HepG2 (cell line): ENCODE data around the gene CGGBP1. TPM values are rescaled to one million over a fixed set of nuclear protein-coding genes. Genes with fewer than 3 reads are reported as not detected.

Experiments used
- ATAC-seq: fragments of 200-7000 bp; cut with Tn5 transposase; 3 replicates; pipeline ENCODE4 v1.9.1; 2020; ENCODE audit warnings: mild to moderate bottlenecking, moderate library complexity
- Bru-seq: library from RNA; stranded (reverse); fragments of 400-500 nt; gene quantifications from one replicate; lab custom pipeline; 2021; lab: Mats Ljungman, UMichigan
- BruChase-seq, 2 experiments: library from RNA; stranded (reverse); fragments of 400-500 nt; gene quantifications; one replicate each; lab custom pipeline; 2021; lab: Mats Ljungman, UMichigan
- BruUV-seq: library from RNA; stranded (reverse); fragments of 400-500 nt; replicated peaks from 2 replicates; lab custom pipeline; 2021; lab: Mats Ljungman, UMichigan
- CTCF ChIA-PET: fragments of 300-600 bp; formaldehyde crosslinking; extraction: SDS; loops from one replicate; lab custom pipeline; 2021; ENCODE audit warnings: low total read pairs, inconsistent platforms, low intra/inter-chr PET ratio; lab: Yijun Ruan, JAX
- POLR2A ChIA-PET: fragments of 350-600 bp; sonication (Branson Sonifier 250); formaldehyde crosslinking; loops from one replicate; lab custom pipeline; 2020; ENCODE audit warnings: antibody characterized with exemption, inconsistent platforms; lab: Yijun Ruan, JAX
- DNase-seq: peaks from one replicate; pipeline ENCODE4 v3.0.0-alpha.2; 2015; ENCODE audit warnings: low spot score
- FAIRE-seq: peaks from 3 replicates; lab custom pipeline; 2011; peaks lifted over from hg19 to GRCh38; lab: Jason Lieb, UNC
- H2AFZ ChIP-seq: one replicate; pipeline ENCODE4 v1.6.1; 2011; ENCODE audit warnings: low read length, inconsistent platforms
- H3K27ac ChIP-seq: fragments of 300-600 bp; 3 replicates; pipeline ENCODE4 v1.8.0; 2011; ENCODE audit warnings: mixed run types, mild to moderate bottlenecking, mixed read lengths, low read length, inconsistent platforms; ENCODE audit not compliant: insufficient read depth; ENCODE audit errors: extremely low read length
- H3K27me3 ChIP-seq, 2 experiments: fragments of 200-600 bp in 1 of 2; 2 replicates in 1 of 2; 3 replicates in 1 of 2; pipeline versions ENCODE4 v1.6.0 to v1.8.0; 2011; ENCODE audit warnings: low read length in 2 of 2, mild to moderate bottlenecking in 2 of 2, moderate library complexity in 2 of 2, inconsistent platforms in 1 of 2; ENCODE audit not compliant: insufficient read depth in 2 of 2, control insufficient read depth in 1 of 2
- H3K36me3 ChIP-seq, 2 experiments: fragments of 200-600 bp in 1 of 2; replicated peaks in 1 of 2; 2 replicates in 1 of 2; 3 replicates in 1 of 2; pipeline versions ENCODE4 v1.5.1 to v1.8.0; 2011; ENCODE audit warnings: low read length in 2 of 2, inconsistent platforms in 1 of 2; ENCODE audit not compliant: insufficient read depth in 2 of 2, control insufficient read depth in 1 of 2
- H3K4me1 ChIP-seq: 2 replicates; pipeline ENCODE4 v1.5.1; 2012; ENCODE audit warnings: low read length, inconsistent platforms; ENCODE audit not compliant: insufficient read depth
- H3K4me2 ChIP-seq: 2 replicates; pipeline ENCODE4 v1.6.0; 2011; ENCODE audit warnings: low read depth, low read length, inconsistent platforms
- H3K4me3 ChIP-seq, 3 experiments: fragments of 200-600 bp in 1 of 3; sonication (generic), shearing (Covaris generic) in 1 of 3; replicated peaks in 1 of 3; 2 replicates each; pipeline ENCODE4 v1.5.1; 2011 to 2016; ENCODE audit warnings: low read length in 3 of 3, inconsistent platforms in 2 of 3, low read depth in 2 of 3, mild to moderate bottlenecking in 2 of 3, control low read depth in 1 of 3, mixed read lengths in 1 of 3; ENCODE audit not compliant: insufficient read depth in 1 of 3
- H3K79me2 ChIP-seq: one replicate; pipeline ENCODE4 v1.6.1; 2011; ENCODE audit warnings: low read length, inconsistent platforms; ENCODE audit not compliant: insufficient read depth
- H3K9ac ChIP-seq: 2 replicates; pipeline ENCODE4 v1.6.0; 2011; ENCODE audit warnings: mild to moderate bottlenecking, low read depth, low read length, inconsistent platforms; ENCODE audit not compliant: insufficient read depth
- H3K9me3 ChIP-seq: 2 replicates; pipeline ENCODE4 v1.5.1; 2012; ENCODE audit warnings: mild to moderate bottlenecking, low read length
- H4K20me1 ChIP-seq: 2 replicates; pipeline ENCODE4 v1.6.0; 2011; ENCODE audit warnings: inconsistent platforms, mild to moderate bottlenecking, low read length, moderate library complexity; ENCODE audit not compliant: insufficient read depth
- RFXANK ChIP-seq: IDR thresholded peaks from 2 replicates; pipeline ENCODE4 v1.6.1; 2016
- ZNF230 ChIP-seq: sonication (generic); formaldehyde crosslinking; IDR thresholded peaks from 2 replicates; pipeline ENCODE4 v1.4.0; 2020; ENCODE audit warnings: mild to moderate bottlenecking, missing genetic modification reagents
- ZNF343 ChIP-seq: sonication (generic); formaldehyde crosslinking; IDR thresholded peaks from 2 replicates; pipeline ENCODE4 v1.4.0; 2020; ENCODE audit warnings: mild to moderate bottlenecking, missing genetic modification reagents
- ZSCAN30 ChIP-seq: sonication (generic); formaldehyde crosslinking; IDR thresholded peaks from 2 replicates; pipeline ENCODE4 v1.5.0; 2020; ENCODE audit warnings: mild to moderate bottlenecking, missing genetic modification reagents
- WGBS: methylation state at CpG from one replicate; pipeline ENCODE4 v1.1.6; 2017; ENCODE audit warnings: low lambda C conversion rate; 5-methylcytosine and 5-hydroxymethylcytosine counted together
- in situ Hi-C: cut with HindIII; loops from 2 replicates; pipeline ENCODE4 v1.10.0; 2017; ENCODE audit warnings: low pct_unique_long_range_greater_than_20kb; ENCODE audit not compliant: extremely low pct_ligation_motif_present
- intact Hi-C: fragments of 100-400 bp; cut with micrococcal nuclease; formaldehyde crosslinking; loops from one replicate; pipeline ENCODE4 v1.10.0; 2022; ENCODE audit not compliant: unreplicated experiment
- long read RNA-seq, 2 experiments: library from RNA in 1 of 2; library from polyadenylated mRNA in 1 of 2; stranded (forward) in 1 of 2; unstranded in 1 of 2; transcript quantifications; one replicate each; pipeline ENCODE4 v2.0.0, GENCODE V29; 2019 to 2022
- polyA minus RNA-seq, 3 experiments: library from RNA; depleted of rRNA, polyadenylated mRNA; stranded (reverse); fragments of >200 nt; gene quantifications; 2 replicates each; pipeline ENCODE4 v1.2.3, GENCODE V29; 2011; ENCODE audit warnings: low replicate concordance in 1 of 3
- polyA plus RNA-seq, 8 experiments: library from polyadenylated mRNA; depleted of rRNA in 3 of 8; stranded (reverse) in 7 of 8; unstranded in 1 of 8; fragments of >200 nt; fragmentation: Illumina TruSeq in 4 of 8; extraction: Trizol in 4 of 8; gene quantifications; 2 replicates each; pipeline versions ENCODE4 v1.2.1 to v1.2.3, GENCODE V29; 2011 to 2016; ENCODE audit warnings: low read depth in 4 of 8, missing spikeins in 1 of 8, mixed read lengths in 1 of 8; ENCODE audit not compliant: insufficient read depth in 1 of 8
- total RNA-seq, 5 experiments: library from RNA; depleted of rRNA; stranded (reverse); fragments of >200 nt; fragmentation: Illumina TruSeq; extraction: Trizol; gene quantifications; 2 replicates each; pipeline ENCODE4 v1.2.3, GENCODE V29; 2016; ENCODE audit warnings: low read depth in 1 of 5
- TF ChIP-seq, protein P1 (sequence below): IDR thresholded peaks from 2 replicates; pipeline ENCODE4 v1.6.1; 2016
- TF ChIP-seq, protein P2 (sequence below): sonication (generic); formaldehyde crosslinking; IDR thresholded peaks from 2 replicates; pipeline ENCODE4 v1.4.0; 2020; ENCODE audit warnings: missing genetic modification reagents
- TF ChIP-seq, protein P3 (sequence below): IDR thresholded peaks from 2 replicates; pipeline ENCODE4 v1.4.0; 2020; ENCODE audit warnings: mild to moderate bottlenecking, missing genetic modification reagents

CGGBP1 gene, protein sequence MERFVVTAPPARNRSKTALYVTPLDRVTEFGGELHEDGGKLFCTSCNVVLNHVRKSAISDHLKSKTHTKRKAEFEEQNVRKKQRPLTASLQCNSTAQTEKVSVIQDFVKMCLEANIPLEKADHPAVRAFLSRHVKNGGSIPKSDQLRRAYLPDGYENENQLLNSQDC
- total RNA-seq (2016; rRNA removed; fragmentation: Illumina TruSeq; extraction: Trizol), result 38.9 and 45.7 TPM in 2 replicates
- 13.0 and 21.5 TPM in 2 replicates for total RNA-seq (2016; cell fraction: cytosol; rRNA removed; fragmentation: Illumina TruSeq; extraction: Trizol; ENCODE audit: low read depth)
- 35.7 and 40.9 TPM in 2 replicates for total RNA-seq (2016; cell fraction: insoluble cytoplasmic fraction; rRNA removed; fragmentation: Illumina TruSeq; extraction: Trizol)
- 31.2 and 43.3 TPM in 2 replicates for total RNA-seq (2016; cell fraction: membrane; rRNA removed; fragmentation: Illumina TruSeq; extraction: Trizol)
- 40.0 and 42.5 TPM in 2 replicates for total RNA-seq (2016; cell fraction: nucleus; rRNA removed; fragmentation: Illumina TruSeq; extraction: Trizol)
- polyA plus RNA-seq (2011; rRNA removed), result 39.0 and 47.0 TPM in 2 replicates
- polyA plus RNA-seq (2011; cell fraction: cytosol; rRNA removed), result 14.9 and 20.6 TPM in 2 replicates
- 90.0 and 93.2 TPM in 2 replicates for polyA plus RNA-seq (2011; cell fraction: nucleus; rRNA removed)
- polyA plus RNA-seq (2012), result 36.7 and 38.4 TPM in 2 replicates
- 25.3 and 43.8 TPM in 2 replicates for polyA plus RNA-seq (2016; cell fraction: cytosol; fragmentation: Illumina TruSeq; extraction: Trizol; ENCODE audit: low read depth)
- 46.0 and 47.1 TPM in 2 replicates for polyA plus RNA-seq (2016; cell fraction: insoluble cytoplasmic fraction; fragmentation: Illumina TruSeq; extraction: Trizol; ENCODE audit: low read depth)
- polyA plus RNA-seq (2016; cell fraction: membrane; fragmentation: Illumina TruSeq; extraction: Trizol; ENCODE audit: low read depth), result 30.1 and 41.0 TPM in 2 replicates
- 63.2 and 66.5 TPM in 2 replicates for polyA plus RNA-seq (2016; cell fraction: nucleus; fragmentation: Illumina TruSeq; extraction: Trizol; ENCODE audit: insufficient read depth, low read depth)
- 31.1 and 48.7 TPM in 2 replicates for polyA minus RNA-seq (2011; rRNA and poly(A)+ RNA removed; ENCODE audit: low replicate concordance)
- polyA minus RNA-seq (2011; cell fraction: cytosol; rRNA and poly(A)+ RNA removed), result 23.7 and 30.7 TPM in 2 replicates
- polyA minus RNA-seq (2011; cell fraction: nucleus; rRNA and poly(A)+ RNA removed), result 89.0 and 94.0 TPM in 2 replicates
- Bru-seq, nascent RNA, result percentile 66 among the genes with signal in this experiment
- percentile 84 among the genes with signal in this experiment for BruChase-seq, experiment 1, labeled RNA remaining after a 6-hour chase
- BruChase-seq, experiment 2, labeled RNA remaining after a 2-hour chase, result percentile 79 among the genes with signal in this experiment
- long read RNA-seq, experiment 1, full-length matches to known transcripts, result 27 of 30 reads
- long read RNA-seq, experiment 1, partial matches to known transcripts, result 0 of 30 reads
- long read RNA-seq, experiment 1, other reads (novel, unspliced or antisense), result 3 of 30 reads
- long read RNA-seq, experiment 2, full-length matches to known transcripts, result 95 of 96 reads
- long read RNA-seq, experiment 2, partial matches to known transcripts, result 1 of 96 reads
- long read RNA-seq, experiment 2, other reads (novel, unspliced or antisense), result 0 of 96 reads

DNA sequence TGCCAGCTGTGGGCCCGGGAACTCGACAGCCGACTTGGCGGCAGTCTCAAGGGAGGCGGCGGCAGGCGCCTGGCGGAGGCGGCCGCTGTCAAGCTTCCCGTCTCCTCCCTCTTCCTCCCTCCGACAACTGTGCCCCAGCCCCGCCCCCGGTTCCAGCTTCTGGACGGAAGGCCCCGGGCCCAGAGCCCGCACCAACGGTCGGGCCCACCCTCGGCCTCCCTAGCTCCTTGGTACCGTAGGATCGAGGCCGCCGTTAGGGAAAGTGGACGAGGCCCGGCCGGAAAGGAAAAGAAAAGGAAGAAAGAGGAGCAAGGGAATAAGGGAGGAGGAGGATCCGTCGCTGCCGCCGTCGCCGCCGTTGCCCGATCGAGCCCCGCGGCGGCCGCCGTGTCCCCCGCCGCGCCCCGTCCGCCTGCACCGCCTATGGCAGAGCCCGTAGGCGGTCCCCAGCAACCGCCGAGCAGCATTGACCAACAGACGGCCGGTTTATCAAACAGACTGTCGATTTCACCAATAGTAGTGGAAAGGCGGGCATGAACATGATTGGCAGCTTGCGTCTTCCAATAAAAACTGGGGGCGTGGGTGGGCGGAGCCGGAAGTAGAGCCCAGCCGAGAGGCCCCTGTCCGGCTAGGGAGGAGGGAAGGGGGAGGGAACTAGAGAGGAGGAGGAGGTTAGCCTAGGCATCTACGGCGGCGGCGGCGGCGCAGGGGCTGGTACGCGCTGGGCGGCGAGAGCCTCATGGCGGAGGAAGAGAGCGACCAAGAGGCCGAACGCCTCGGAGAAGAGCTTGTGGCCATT, at the start of gene CGGBP1, which contains the start of gene ZNF654:
Gene CGGBP1 (minus strand): TSS at position 425 of the 799 bp plus-strand sequence. CDS start 3,029 bp downstream, outside the sequence.
Gene ZNF654 (plus strand): TSS at position 675 of the 799 bp plus-strand sequence. CDS start 65 bp downstream, at position 740.
- FAIRE-seq (peak; percentile 43), DNase-seq (peak; percentile 97), ATAC-seq (peak; percentile 96)
- in situ Hi-C loops, result loop anchor here (5.0 kb wide), 1 partner anchor 94 kb away; no protein-coding TSS in a partner anchor
- peaks cover 30% of the 10 kb centered on the region for H3K4me1 ChIP-seq
- BruUV-seq, result no TSS peak
- ChIA-PET CTCF (no interaction called here), POLR2A (interaction anchor here (0.7 to 2.1 kb wide), 6 partner anchors 8 to 91 kb away, joined by 3 to 19 read pairs (median 3); partner anchors contain the start of gene C3orf38)
- peak within 1 kb of the TSS; percentile 34 for H2AFZ ChIP-seq
- intact Hi-C loops, result loop anchor here (5.0 to 10.0 kb wide), 2 partner anchors 74 to 126 kb away; no protein-coding TSS in a partner anchor
- H4K20me1 ChIP-seq, result peaks cover 7% of the 10 kb centered on the region; the same call in 1 of the 2 replicates
- H3K27me3 ChIP-seq, result no peaks in the 10 kb centered on the region; a peak in 1 of 5 replicates
- H3K36me3 ChIP-seq, result peaks cover 3 to 13% of the 10 kb centered on the region in 2 experiments; a peak in 2 of 5 replicates
- H3K9me3 ChIP-seq, result no peaks in the 10 kb centered on the region
- H3K79me2 ChIP-seq, result peaks cover 61% of the 10 kb centered on the region
- WGBS, result 1% methylated on average over 48 of the region's 76 CpGs
- H3K27ac ChIP-seq, result peak within 1 kb of the TSS; percentile 88
- H3K4me3 ChIP-seq, result peak within 1 kb of the TSS; percentile 80 to 95 (median 91)
- H3K4me2 ChIP-seq, result peak within 1 kb of the TSS; percentile 71
- H3K9ac ChIP-seq, result peak within 1 kb of the TSS; percentile 87
- TF ChIP-seq RFXANK (CRISPR knock-in tag) (no peak; the same call in 1 of the 2 replicates), ZNF230 (CRISPR knock-in tag) (peak; percentile 1; the same call in 1 of the 2 replicates), ZNF343 (CRISPR knock-in tag) (peak; percentile 37; the same call in 1 of the 2 replicates), ZSCAN30 (CRISPR knock-in tag) (peak; percentile 67; the same call in 1 of the 2 replicates)
- TF ChIP-seq, protein P1, sequence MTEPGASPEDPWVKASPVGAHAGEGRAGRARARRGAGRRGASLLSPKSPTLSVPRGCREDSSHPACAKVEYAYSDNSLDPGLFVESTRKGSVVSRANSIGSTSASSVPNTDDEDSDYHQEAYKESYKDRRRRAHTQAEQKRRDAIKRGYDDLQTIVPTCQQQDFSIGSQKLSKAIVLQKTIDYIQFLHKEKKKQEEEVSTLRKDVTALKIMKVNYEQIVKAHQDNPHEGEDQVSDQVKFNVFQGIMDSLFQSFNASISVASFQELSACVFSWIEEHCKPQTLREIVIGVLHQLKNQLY (CRISPR knock-in tag), result no peak
- TF ChIP-seq, protein P2, sequence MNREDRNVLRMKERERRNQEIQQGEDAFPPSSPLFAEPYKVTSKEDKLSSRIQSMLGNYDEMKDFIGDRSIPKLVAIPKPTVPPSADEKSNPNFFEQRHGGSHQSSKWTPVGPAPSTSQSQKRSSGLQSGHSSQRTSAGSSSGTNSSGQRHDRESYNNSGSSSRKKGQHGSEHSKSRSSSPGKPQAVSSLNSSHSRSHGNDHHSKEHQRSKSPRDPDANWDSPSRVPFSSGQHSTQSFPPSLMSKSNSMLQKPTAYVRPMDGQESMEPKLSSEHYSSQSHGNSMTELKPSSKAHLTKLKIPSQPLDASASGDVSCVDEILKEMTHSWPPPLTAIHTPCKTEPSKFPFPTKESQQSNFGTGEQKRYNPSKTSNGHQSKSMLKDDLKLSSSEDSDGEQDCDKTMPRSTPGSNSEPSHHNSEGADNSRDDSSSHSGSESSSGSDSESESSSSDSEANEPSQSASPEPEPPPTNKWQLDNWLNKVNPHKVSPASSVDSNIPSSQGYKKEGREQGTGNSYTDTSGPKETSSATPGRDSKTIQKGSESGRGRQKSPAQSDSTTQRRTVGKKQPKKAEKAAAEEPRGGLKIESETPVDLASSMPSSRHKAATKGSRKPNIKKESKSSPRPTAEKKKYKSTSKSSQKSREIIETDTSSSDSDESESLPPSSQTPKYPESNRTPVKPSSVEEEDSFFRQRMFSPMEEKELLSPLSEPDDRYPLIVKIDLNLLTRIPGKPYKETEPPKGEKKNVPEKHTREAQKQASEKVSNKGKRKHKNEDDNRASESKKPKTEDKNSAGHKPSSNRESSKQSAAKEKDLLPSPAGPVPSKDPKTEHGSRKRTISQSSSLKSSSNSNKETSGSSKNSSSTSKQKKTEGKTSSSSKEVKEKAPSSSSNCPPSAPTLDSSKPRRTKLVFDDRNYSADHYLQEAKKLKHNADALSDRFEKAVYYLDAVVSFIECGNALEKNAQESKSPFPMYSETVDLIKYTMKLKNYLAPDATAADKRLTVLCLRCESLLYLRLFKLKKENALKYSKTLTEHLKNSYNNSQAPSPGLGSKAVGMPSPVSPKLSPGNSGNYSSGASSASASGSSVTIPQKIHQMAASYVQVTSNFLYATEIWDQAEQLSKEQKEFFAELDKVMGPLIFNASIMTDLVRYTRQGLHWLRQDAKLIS (CRISPR knock-in tag), result no peak
- TF ChIP-seq, protein P3, sequence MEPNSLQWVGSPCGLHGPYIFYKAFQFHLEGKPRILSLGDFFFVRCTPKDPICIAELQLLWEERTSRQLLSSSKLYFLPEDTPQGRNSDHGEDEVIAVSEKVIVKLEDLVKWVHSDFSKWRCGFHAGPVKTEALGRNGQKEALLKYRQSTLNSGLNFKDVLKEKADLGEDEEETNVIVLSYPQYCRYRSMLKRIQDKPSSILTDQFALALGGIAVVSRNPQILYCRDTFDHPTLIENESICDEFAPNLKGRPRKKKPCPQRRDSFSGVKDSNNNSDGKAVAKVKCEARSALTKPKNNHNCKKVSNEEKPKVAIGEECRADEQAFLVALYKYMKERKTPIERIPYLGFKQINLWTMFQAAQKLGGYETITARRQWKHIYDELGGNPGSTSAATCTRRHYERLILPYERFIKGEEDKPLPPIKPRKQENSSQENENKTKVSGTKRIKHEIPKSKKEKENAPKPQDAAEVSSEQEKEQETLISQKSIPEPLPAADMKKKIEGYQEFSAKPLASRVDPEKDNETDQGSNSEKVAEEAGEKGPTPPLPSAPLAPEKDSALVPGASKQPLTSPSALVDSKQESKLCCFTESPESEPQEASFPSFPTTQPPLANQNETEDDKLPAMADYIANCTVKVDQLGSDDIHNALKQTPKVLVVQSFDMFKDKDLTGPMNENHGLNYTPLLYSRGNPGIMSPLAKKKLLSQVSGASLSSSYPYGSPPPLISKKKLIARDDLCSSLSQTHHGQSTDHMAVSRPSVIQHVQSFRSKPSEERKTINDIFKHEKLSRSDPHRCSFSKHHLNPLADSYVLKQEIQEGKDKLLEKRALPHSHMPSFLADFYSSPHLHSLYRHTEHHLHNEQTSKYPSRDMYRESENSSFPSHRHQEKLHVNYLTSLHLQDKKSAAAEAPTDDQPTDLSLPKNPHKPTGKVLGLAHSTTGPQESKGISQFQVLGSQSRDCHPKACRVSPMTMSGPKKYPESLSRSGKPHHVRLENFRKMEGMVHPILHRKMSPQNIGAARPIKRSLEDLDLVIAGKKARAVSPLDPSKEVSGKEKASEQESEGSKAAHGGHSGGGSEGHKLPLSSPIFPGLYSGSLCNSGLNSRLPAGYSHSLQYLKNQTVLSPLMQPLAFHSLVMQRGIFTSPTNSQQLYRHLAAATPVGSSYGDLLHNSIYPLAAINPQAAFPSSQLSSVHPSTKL (CRISPR knock-in tag), result peak; percentile 22
